Activated naive CD8-positive, alpha-beta T cell treated with anti-CD3 and anti-CD28 coated beads for 36 hours (primary cell): ENCODE data around the gene CLEC2B. TPM values are rescaled to one million over a fixed set of nuclear protein-coding genes. Genes with fewer than 3 reads are reported as not detected.
A peak's percentile ranks its signal among the peaks of the same experiment; 100 is the strongest.

Experiments
- DNase-seq: peaks from one replicate; pipeline ENCODE4 v3.0.0; 2021
- H3K27ac Mint-ChIP-seq: one replicate; pipeline ENCODE4 v1.8.0; 2022; ENCODE audit warnings: mild to moderate bottlenecking, moderate library complexity, mixed read lengths
- H3K27me3 Mint-ChIP-seq: one replicate; pipeline ENCODE4 v1.8.0; 2022; ENCODE audit warnings: mild to moderate bottlenecking, mixed read lengths
- H3K36me3 Mint-ChIP-seq: one replicate; pipeline ENCODE4 v1.8.0; 2021; ENCODE audit warnings: mild to moderate bottlenecking, mixed read lengths
- H3K4me1 Mint-ChIP-seq: one replicate; pipeline ENCODE4 v1.8.0; 2021; ENCODE audit warnings: mixed read lengths
- H3K4me3 Mint-ChIP-seq: one replicate; pipeline ENCODE4 v1.8.0; 2022; ENCODE audit warnings: mild to moderate bottlenecking, moderate library complexity, mixed read lengths
- H3K9me3 Mint-ChIP-seq: one replicate; pipeline ENCODE4 v1.8.0; 2022; ENCODE audit warnings: mixed read lengths
- total RNA-seq, 2 experiments: library from RNA; stranded (reverse); gene quantifications; one replicate each; pipeline ENCODE4 v1.2.3, GENCODE V29; 2021

CLEC2B gene
- 10 to 100 TPM; 21.1 to 25.6 TPM for total RNA-seq

DNA sequence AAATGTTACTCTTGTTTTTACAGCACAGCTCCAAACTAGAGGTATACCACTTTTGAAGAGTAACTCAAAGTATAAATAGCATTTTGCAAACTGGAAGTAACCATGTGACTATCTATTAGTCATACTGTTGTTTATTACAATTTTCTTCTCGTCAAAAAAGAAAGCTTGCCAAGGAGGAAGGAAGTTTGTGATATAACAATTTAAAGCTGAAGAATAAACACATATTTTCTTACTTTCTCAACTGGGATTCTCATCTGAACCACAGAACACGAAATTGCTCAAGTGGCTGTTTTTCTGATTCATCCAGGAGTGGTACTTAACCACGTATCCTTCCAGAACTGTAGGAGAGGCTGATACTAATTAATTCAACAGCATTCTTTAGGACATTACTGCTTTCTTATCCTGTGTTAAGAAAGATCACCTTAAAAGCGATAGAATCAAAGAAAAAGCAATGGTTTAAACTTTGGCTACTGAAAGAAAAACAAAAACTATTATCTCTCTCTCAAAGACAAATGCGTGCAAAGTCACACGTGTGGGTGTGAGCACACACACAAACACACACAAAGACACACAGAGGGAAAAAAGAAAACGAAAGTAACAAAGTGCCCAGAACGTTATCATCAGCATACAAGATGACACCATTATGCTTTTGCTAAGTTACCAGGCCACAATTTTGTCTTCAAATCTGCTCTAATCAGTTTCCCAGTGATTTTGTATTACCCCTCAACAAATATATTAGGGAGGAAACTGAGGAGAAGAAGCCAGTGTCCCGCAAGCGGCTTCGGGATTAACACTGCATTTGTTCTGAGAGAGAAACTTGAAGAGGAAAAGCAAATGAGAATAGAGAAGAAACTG is at the start of gene CLEC2B:
Gene CLEC2B (minus strand): TSS at position 48 of the 855 bp plus-strand sequence.
- H3K27me3 Mint-ChIP-seq: no peaks in the 10 kb centered on the region
- H3K36me3 Mint-ChIP-seq: peaks cover 8% of the 10 kb centered on the region
- H3K4me3 Mint-ChIP-seq: peak within 1 kb of the TSS; percentile 87
- H3K9me3 Mint-ChIP-seq: no peaks in the 10 kb centered on the region
- H3K27ac Mint-ChIP-seq: peak within 1 kb of the TSS; percentile 99
- peak; percentile 28 for DNase-seq
- H3K4me1 Mint-ChIP-seq: peaks cover 32% of the 10 kb centered on the region

DNA sequence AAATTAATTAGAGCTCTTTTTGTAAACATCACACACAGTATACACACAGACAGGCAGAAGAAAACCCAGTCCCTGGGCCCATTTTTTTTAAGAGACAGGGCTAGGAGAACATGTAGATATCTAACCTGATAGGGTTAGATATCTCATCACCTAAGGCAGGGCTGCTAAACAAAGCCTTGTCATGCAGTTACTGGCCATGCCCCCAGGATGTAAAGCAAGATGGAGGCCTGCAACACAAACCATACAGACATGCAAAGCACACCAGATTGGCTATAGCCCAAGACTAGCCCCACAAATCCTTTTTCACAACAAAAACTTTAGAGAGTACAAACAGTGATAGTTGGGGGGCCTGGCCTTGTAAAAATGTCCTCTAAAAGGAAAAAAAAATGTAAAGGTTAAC is 42.6 kb upstream of the CLEC2B start:
- no peaks in the 10 kb centered on the region for H3K27me3 Mint-ChIP-seq
- H3K4me1 Mint-ChIP-seq: peaks cover 22% of the 10 kb centered on the region
- peaks cover 42% of the 10 kb centered on the region for H3K9me3 Mint-ChIP-seq
- peaks cover 30% of the 10 kb centered on the region for H3K36me3 Mint-ChIP-seq
- no peak for DNase-seq
- H3K4me3 Mint-ChIP-seq: no peak overlapping the region
- H3K27ac Mint-ChIP-seq: no peak overlapping the region

DNA sequence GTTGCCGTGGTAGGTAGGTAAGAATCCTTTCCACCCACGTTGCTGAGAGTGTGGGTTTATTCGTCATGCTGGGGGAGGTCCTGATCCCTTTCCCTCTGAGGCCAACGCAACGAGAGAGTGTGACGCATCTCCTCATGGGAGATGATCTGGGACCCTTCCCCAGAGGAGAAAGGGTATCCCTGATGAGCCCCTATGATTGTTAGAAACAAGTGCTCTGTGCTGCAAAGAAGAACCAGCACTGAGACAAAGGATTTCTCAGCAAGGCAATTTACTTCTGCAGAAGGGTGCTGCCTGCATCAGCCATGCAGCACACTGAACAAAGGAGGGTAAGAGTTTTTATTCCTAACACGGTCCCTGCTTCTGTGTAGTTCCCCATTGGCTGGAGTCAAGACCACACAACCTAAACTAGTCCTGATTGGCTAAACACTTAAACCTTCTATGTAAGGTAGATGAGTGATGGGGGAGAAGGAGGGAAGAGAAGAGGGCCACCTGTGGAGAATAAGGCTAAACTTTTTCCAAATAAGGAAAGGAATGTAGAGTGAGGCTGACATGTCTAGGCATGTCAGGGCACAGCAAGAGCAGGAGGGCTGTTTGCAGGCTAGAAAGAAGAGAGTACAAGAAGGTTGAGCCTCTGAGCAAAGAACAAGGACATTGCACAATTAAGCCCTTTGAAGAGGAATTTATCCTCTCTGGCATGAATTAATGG is 41.7 kb upstream of the CLEC2B start:
- no peak overlapping the region for H3K4me3 Mint-ChIP-seq
- peaks cover 30% of the 10 kb centered on the region for H3K4me1 Mint-ChIP-seq
- H3K27ac Mint-ChIP-seq: no peak overlapping the region
- peaks cover 33% of the 10 kb centered on the region for H3K36me3 Mint-ChIP-seq
- no peaks in the 10 kb centered on the region for H3K27me3 Mint-ChIP-seq
- peaks cover 44% of the 10 kb centered on the region for H3K9me3 Mint-ChIP-seq
- DNase-seq: no peak

DNA sequence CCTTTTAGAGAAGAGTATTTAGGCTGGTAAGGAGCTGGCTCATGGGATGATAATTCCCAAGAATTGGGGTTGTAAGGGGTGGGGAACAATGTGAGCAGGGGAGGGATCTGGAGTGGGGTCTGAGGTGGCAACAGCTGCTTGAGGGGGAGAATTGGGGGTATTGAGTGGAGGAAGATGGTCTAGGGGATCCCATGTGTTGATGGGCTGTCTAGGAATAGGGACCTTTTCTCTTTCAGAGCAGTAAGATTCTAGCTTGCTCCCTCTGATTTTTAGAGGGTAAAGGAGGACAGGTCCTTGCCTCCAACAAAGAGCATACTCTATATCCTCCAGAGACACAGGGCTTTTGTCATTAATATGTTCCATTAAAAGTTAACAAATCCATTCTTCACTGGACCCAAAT is 40.6 kb upstream of the CLEC2B start:
- no peak for DNase-seq
- peaks cover 30% of the 10 kb centered on the region for H3K4me1 Mint-ChIP-seq
- peaks cover 47% of the 10 kb centered on the region for H3K9me3 Mint-ChIP-seq
- no peak overlapping the region for H3K4me3 Mint-ChIP-seq
- H3K36me3 Mint-ChIP-seq: peaks cover 38% of the 10 kb centered on the region
- no peak overlapping the region for H3K27ac Mint-ChIP-seq
- no peaks in the 10 kb centered on the region for H3K27me3 Mint-ChIP-seq

DNA sequence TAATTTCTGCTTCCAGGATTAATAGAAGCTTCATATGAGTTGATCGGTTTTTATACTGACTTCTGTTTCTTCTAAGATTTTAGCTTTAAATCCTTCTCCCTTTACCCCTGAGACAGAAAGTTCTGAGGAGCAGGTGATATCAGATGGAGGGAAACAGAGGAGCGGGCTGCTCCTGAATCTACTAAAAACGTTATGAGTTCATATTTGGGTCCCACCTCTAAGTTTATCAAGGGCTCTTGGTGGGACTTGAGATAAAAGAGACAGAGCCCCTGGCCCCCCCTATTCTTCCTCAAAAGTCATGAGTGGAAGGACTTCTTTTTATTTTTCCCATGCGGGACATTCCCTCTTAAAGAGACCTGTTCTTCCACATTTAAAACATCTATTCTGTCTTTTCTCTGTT is 39.2 kb upstream of the CLEC2B start:
- no peak for DNase-seq
- H3K27me3 Mint-ChIP-seq: no peaks in the 10 kb centered on the region
- H3K4me3 Mint-ChIP-seq: no peak overlapping the region
- H3K27ac Mint-ChIP-seq: peak overlapping the region; percentile 72
- peaks cover 38% of the 10 kb centered on the region for H3K36me3 Mint-ChIP-seq
- peaks cover 30% of the 10 kb centered on the region for H3K4me1 Mint-ChIP-seq
- H3K9me3 Mint-ChIP-seq: peaks cover 49% of the 10 kb centered on the region

DNA sequence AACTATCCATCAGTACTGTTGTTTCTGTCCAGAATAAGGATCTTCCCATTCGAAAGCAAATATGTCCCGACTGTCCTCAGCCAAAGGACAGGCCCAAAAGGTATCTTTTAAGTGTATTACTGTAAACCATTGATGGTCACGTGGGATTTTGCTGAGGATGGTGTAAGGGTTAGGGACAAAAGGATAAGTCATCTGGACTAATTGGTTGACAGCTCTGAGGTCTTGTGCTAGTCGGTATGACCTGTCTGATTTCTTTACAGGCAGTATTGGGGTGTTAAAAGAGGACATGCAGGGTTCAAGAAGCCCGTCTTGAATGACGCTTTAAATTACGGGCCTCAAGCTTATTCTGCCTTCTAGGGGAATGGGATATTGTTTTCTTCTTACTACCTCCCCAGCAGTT is 38.6 kb upstream of the CLEC2B start:
- no peak for DNase-seq
- Mint-ChIP-seq H3K27me3 (no peaks in the 10 kb centered on the region), H3K4me1 (peaks cover 29% of the 10 kb centered on the region), H3K9me3 (peaks cover 53% of the 10 kb centered on the region), H3K4me3 (no peak overlapping the region), H3K27ac (no peak overlapping the region), H3K36me3 (peaks cover 39% of the 10 kb centered on the region)

DNA sequence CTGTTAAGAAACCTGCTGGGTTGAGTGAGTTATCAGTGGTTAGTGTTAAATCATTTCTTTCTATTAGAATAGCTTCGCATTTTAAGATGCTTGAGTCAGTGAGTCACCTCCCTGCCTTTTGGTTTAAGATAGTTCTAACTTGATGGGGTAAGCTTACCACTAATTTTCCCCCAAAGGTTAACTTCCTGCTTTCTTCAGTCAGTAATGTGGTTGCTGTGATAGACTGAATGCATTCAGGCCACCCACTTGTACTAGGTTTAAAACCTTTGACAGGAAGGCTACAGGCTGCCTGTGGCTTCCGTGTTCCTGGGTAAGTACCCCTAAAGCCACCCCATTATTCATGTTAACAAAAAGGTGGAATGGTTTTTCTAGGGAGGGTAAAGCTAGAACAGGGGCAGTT is 37.7 kb upstream of the CLEC2B start:
- Mint-ChIP-seq H3K27me3 (no peaks in the 10 kb centered on the region), H3K9me3 (peaks cover 53% of the 10 kb centered on the region), H3K4me3 (peak overlapping the region; percentile 59), H3K36me3 (peaks cover 44% of the 10 kb centered on the region), H3K27ac (peak overlapping the region; percentile 82), H3K4me1 (peaks cover 27% of the 10 kb centered on the region)
- DNase-seq: peak; percentile 20

DNA sequence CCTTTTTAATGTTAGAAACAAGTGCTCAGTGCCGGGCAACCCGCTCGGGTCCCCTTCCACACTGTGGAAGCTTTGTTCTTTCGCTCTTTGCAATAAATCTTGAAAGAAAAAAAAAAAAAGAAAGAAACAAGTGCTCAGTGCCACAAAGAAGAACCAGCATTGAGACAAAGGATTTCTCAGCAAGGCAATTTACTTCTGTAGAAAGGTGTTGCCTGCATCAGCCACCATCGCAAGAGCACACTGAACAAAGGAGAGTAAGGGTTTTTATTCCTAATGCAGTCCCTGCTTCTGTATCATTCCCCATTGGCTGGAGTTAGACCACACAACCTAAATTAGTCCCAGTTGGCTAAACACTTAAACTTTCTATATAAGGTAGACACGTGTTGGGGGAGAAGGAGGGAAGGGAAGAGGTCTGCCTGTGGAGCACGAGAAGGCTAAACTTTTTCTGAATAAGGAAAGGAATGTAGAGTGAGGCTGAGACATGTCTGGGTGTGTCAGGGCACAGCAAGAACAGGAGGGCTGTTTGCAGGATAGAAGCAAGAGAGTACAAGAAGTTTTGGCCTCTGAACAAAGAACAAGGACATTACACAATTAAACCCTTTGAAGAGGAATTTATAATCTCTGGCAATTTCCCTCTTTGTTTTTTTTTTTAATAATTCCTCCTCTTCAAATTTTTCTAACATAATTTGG is 33.5 kb upstream of the CLEC2B start:
- Mint-ChIP-seq H3K27me3 (no peaks in the 10 kb centered on the region), H3K9me3 (peaks cover 23% of the 10 kb centered on the region), H3K4me1 (peaks cover 20% of the 10 kb centered on the region), H3K27ac (no peak overlapping the region), H3K36me3 (peaks cover 25% of the 10 kb centered on the region), H3K4me3 (no peak overlapping the region)
- no peak for DNase-seq

DNA sequence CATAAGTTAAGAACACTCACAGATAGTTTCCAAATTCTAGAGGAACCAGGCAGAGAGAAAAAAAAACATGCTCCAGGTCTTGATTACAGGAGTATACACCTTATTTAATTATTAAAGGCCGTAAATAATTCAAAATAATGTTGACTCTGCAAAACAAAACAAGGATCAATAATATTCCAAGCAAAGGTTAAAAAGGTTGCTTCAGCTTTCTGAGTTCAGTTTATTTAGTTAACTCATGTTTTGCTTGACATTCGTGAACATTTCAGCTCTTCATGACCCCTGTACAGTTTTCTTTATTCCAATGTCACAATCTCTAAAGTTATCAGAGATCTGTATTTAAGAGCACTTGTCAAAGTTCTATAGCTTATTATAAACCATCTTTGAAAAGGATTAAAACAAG is 31.8 kb upstream of the CLEC2B start:
- H3K4me1 Mint-ChIP-seq: peaks cover 6% of the 10 kb centered on the region
- H3K27me3 Mint-ChIP-seq: no peaks in the 10 kb centered on the region
- peaks cover 18% of the 10 kb centered on the region for H3K9me3 Mint-ChIP-seq
- no peak for DNase-seq
- H3K36me3 Mint-ChIP-seq: peaks cover 20% of the 10 kb centered on the region
- no peak overlapping the region for H3K4me3 Mint-ChIP-seq
- no peak overlapping the region for H3K27ac Mint-ChIP-seq

DNA sequence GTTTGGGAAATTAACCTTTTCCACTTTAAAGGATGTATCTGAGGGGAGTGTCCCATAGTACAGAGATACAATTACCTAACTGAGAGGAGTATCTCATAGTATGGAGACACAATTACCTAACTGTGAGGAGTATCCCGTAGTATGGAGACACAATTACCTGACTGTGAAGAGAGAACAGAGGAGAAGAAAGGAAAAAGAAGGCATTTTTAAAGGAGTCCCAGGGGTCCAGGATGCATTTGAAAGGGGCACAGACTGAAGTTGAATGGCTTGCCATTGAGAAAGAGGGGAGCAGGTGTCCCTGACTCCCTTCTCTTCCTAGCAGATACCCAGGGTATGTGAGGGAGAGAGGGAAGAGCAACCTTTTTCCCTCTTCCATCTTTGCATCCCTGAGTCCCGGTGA is 30.1 kb upstream of the CLEC2B start:
- Mint-ChIP-seq H3K4me1 (peaks cover 6% of the 10 kb centered on the region), H3K9me3 (peaks cover 15% of the 10 kb centered on the region), H3K27ac (no peak overlapping the region), H3K36me3 (peaks cover 15% of the 10 kb centered on the region), H3K4me3 (no peak overlapping the region), H3K27me3 (no peaks in the 10 kb centered on the region)
- DNase-seq: no peak

DNA sequence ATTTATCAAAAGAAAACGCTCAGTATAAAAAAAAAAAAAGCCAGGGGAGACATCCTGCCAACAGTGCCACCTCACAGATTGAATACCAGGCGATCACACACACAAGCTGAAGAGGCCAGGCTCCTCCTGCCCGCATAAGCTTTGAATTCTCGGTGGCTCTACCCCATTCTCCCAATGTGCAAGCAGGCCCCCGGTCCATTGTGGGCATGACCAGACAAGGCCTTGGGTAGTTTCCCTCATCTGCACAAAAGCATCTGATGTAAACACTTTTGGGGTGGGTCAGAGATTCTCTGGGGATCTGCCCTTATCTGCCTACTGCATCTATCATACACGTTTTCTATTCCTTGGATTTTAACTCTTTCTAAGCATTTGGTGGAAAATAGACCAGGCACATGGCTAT is 28.4 kb upstream of the CLEC2B start:
- Mint-ChIP-seq H3K4me3 (no peak overlapping the region), H3K27me3 (no peaks in the 10 kb centered on the region), H3K27ac (no peak overlapping the region), H3K4me1 (peaks cover 10% of the 10 kb centered on the region), H3K36me3 (peaks cover 10% of the 10 kb centered on the region), H3K9me3 (peaks cover 5% of the 10 kb centered on the region)
- no peak for DNase-seq

DNA sequence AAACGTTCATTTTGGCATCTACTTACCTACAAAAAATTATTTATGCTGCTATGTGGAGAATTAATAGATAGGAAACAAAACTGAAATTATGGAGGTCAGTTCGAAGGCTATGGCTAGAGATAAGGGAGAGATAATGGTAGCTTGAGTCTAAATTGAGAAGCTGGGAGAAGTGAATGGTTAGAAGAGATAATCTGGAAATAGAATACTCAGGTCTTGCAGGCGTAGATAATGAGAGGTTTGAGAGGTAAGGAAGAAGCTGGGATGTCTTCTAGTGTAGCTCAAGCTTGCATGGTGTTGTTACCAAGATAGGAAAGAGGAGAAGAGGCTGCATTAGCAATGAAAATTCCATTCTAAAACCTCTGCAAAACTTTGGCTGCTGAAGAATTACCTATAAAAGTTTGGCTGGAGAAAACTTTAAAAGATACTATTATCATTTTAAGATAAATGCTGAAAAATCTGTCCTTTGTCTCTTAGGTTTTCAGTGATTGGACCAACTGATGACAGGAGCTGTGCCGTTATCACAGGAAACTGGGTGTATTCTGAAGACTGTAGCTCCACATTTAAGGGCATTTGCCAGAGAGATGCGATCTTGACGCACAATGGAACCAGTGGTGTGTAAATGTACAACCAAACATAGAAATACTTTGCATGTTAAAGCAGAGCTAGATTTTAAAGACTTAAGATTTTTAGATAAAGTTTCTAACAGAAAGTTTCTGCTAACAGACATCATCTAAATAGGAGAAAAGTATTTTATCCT is 26.2 kb upstream of the CLEC2B start:
- no peak overlapping the region for H3K4me3 Mint-ChIP-seq
- DNase-seq: no peak
- no peaks in the 10 kb centered on the region for H3K9me3 Mint-ChIP-seq
- peaks cover 2% of the 10 kb centered on the region for H3K36me3 Mint-ChIP-seq
- H3K4me1 Mint-ChIP-seq: peaks cover 10% of the 10 kb centered on the region
- no peak overlapping the region for H3K27ac Mint-ChIP-seq
- H3K27me3 Mint-ChIP-seq: no peaks in the 10 kb centered on the region

DNA sequence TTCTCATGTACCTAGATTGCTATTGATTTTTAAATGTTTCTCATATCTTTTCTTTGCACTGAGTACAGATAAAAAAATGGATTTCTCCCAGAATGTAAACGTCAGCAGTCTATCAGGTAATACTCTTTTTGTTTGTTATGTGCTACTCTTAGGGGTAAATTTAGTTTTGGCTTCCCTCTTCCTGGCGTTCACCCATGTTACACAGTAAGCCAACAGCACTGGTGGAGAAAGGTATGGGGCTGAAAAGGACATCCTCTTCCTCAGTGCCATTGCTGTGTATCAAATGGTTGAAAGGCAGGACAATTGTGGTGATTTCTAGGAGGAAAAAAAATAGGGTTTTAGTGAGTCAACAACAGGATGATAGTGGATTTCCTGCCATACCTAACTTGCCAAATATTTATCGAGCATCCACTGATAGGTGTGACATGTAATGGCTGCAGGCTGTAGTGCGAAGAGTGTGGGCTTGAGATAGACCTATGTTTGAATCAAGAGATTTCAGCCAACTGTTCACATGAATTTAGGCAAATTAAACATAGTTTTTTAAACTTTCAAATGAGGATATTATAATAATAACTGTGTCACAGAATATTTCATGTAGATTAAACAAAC is 19.6 kb upstream of the CLEC2B start:
- Mint-ChIP-seq H3K27ac (peak overlapping the region; percentile 3), H3K27me3 (no peaks in the 10 kb centered on the region), H3K36me3 (no peaks in the 10 kb centered on the region), H3K4me1 (peaks cover 8% of the 10 kb centered on the region), H3K4me3 (no peak overlapping the region), H3K9me3 (peaks cover 2% of the 10 kb centered on the region)
- DNase-seq: no peak

DNA sequence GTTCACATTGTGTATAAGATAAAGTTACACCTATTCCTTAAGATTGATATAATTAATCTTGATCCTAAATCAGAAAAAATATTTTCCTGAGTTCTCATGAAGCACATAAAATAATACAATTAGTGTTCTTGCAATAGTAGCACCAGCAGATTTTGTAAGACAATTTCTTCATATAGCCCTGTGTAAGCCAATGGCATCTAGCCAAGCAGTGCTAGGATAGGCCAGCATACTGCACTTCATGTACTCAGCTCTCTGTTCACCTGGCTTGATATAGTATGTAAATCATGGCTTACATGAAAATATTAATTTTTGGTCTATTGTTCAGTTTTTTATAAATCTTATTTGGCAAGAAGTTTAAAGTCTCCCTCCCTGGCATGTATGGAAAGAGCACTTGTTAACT is 14.0 kb upstream of the CLEC2B start:
- Mint-ChIP-seq H3K27ac (no peak overlapping the region), H3K4me1 (peaks cover 12% of the 10 kb centered on the region), H3K27me3 (no peaks in the 10 kb centered on the region), H3K36me3 (no peaks in the 10 kb centered on the region), H3K4me3 (no peak overlapping the region), H3K9me3 (no peaks in the 10 kb centered on the region)
- DNase-seq: no peak
